HepG2 (cell line): ENCODE results near the gene ZC3H12A. TPM values are rescaled to one million over a fixed set of nuclear protein-coding genes. Genes with fewer than 3 reads are reported as not detected.

Experiments
- CHCHD3 ChIP-seq: sonication (generic); formaldehyde crosslinking; IDR thresholded peaks from 2 replicates; pipeline ENCODE4 v1.8.0; 2022; ENCODE audit warnings: mild to moderate bottlenecking, missing genetic modification reagents, moderate library complexity
- HOXA5 ChIP-seq: sonication (generic); formaldehyde crosslinking; IDR thresholded peaks from 2 replicates; pipeline ENCODE4 v1.4.0; 2020; ENCODE audit warnings: missing genetic modification reagents
- MXI1 ChIP-seq: IDR thresholded peaks from 3 replicates; pipeline ENCODE4 v1.6.1; 2012; ENCODE audit warnings: low read depth, low read length, inconsistent platforms, borderline replicate concordance
- PBX2 ChIP-seq: IDR thresholded peaks from 2 replicates; pipeline ENCODE4 v1.6.1; 2016; ENCODE audit warnings: control low read depth
- SETDB1 ChIP-seq: sonication (generic); formaldehyde crosslinking; IDR thresholded peaks from 2 replicates; pipeline ENCODE4 v1.5.1; 2020; ENCODE audit warnings: missing genetic modification reagents, mild to moderate bottlenecking, borderline replicate concordance
- TCF12 ChIP-seq, 2 experiments: fragments of 450-650 bp in 1 of 2; sonication (generic) in 1 of 2; formaldehyde crosslinking in 1 of 2; IDR thresholded peaks; 2 replicates each; pipeline versions ENCODE4 v1.6.1 to v1.8.0; 2017 to 2022; ENCODE audit warnings: antibody characterized with exemption in 1 of 2, mild to moderate bottlenecking in 1 of 2, missing genetic modification reagents in 1 of 2, moderate library complexity in 1 of 2
- ZC3H4 ChIP-seq: sonication (generic); formaldehyde crosslinking; IDR thresholded peaks from 2 replicates; pipeline ENCODE4 v1.4.0; 2020; ENCODE audit warnings: missing genetic modification reagents, borderline replicate concordance
- ZNF589 ChIP-seq: sonication (generic); formaldehyde crosslinking; conservative IDR thresholded peaks from 2 replicates; pipeline ENCODE4 v1.8.0; 2022; ENCODE audit warnings: mild to moderate bottlenecking, moderate library complexity, missing genetic modification reagents
- ZNF878 ChIP-seq: sonication (generic); formaldehyde crosslinking; IDR thresholded peaks from 2 replicates; pipeline ENCODE4 v1.8.1; 2023; ENCODE audit warnings: mild to moderate bottlenecking, missing genetic modification reagents, moderate library complexity
- polyA plus RNA-seq, 8 experiments: library from polyadenylated mRNA; depleted of rRNA in 3 of 8; stranded (reverse) in 7 of 8; unstranded in 1 of 8; fragments of >200 nt; fragmentation: Illumina TruSeq in 4 of 8; extraction: Trizol in 4 of 8; gene quantifications; 2 replicates each; pipeline versions ENCODE4 v1.2.1 to v1.2.3, GENCODE V29; 2011 to 2016; ENCODE audit warnings: low read depth in 4 of 8, missing spikeins in 1 of 8, mixed read lengths in 1 of 8; ENCODE audit not compliant: insufficient read depth in 1 of 8
- total RNA-seq, 5 experiments: library from RNA; depleted of rRNA; stranded (reverse); fragments of >200 nt; fragmentation: Illumina TruSeq; extraction: Trizol; gene quantifications; 2 replicates each; pipeline ENCODE4 v1.2.3, GENCODE V29; 2016; ENCODE audit warnings: low read depth in 1 of 5
- TF ChIP-seq, protein P1 (sequence below): IDR thresholded peaks from 2 replicates; pipeline ENCODE4 v1.4.0; 2020; ENCODE audit warnings: mild to moderate bottlenecking, missing genetic modification reagents
- TF ChIP-seq, protein P2 (sequence below): IDR thresholded peaks from 2 replicates; pipeline ENCODE4 v1.6.1; 2016; ENCODE audit warnings: mild to moderate bottlenecking, missing biosample characterization, missing genetic modification reagents
- TF ChIP-seq, protein P3 (sequence below): sonication (generic); IDR thresholded peaks from 2 replicates; pipeline ENCODE4 v1.6.1; 2016; ENCODE audit warnings: low read depth, borderline replicate concordance
- TF ChIP-seq, protein P4 (sequence below): sonication (generic); formaldehyde crosslinking; IDR thresholded peaks from 2 replicates; pipeline ENCODE4 v1.4.0; 2020; ENCODE audit warnings: missing genetic modification reagents

The ZC3H12A gene
- total and polyA plus RNA-seq, 2 of the 13 experiments (the other 11 are each of a cell fraction or from before 2014, with no cell fraction given) = 6.8 to 13.3 TPM

- TF ChIP-seq, protein P1, sequence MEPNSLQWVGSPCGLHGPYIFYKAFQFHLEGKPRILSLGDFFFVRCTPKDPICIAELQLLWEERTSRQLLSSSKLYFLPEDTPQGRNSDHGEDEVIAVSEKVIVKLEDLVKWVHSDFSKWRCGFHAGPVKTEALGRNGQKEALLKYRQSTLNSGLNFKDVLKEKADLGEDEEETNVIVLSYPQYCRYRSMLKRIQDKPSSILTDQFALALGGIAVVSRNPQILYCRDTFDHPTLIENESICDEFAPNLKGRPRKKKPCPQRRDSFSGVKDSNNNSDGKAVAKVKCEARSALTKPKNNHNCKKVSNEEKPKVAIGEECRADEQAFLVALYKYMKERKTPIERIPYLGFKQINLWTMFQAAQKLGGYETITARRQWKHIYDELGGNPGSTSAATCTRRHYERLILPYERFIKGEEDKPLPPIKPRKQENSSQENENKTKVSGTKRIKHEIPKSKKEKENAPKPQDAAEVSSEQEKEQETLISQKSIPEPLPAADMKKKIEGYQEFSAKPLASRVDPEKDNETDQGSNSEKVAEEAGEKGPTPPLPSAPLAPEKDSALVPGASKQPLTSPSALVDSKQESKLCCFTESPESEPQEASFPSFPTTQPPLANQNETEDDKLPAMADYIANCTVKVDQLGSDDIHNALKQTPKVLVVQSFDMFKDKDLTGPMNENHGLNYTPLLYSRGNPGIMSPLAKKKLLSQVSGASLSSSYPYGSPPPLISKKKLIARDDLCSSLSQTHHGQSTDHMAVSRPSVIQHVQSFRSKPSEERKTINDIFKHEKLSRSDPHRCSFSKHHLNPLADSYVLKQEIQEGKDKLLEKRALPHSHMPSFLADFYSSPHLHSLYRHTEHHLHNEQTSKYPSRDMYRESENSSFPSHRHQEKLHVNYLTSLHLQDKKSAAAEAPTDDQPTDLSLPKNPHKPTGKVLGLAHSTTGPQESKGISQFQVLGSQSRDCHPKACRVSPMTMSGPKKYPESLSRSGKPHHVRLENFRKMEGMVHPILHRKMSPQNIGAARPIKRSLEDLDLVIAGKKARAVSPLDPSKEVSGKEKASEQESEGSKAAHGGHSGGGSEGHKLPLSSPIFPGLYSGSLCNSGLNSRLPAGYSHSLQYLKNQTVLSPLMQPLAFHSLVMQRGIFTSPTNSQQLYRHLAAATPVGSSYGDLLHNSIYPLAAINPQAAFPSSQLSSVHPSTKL (CRISPR knock-in tag) = peak; percentile 60; the same call in 1 of the 2 replicates
- TF ChIP-seq, protein P2, sequence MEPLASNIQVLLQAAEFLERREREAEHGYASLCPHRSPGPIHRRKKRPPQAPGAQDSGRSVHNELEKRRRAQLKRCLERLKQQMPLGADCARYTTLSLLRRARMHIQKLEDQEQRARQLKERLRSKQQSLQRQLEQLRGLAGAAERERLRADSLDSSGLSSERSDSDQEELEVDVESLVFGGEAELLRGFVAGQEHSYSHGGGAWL = no peak
- TF ChIP-seq, protein P3, sequence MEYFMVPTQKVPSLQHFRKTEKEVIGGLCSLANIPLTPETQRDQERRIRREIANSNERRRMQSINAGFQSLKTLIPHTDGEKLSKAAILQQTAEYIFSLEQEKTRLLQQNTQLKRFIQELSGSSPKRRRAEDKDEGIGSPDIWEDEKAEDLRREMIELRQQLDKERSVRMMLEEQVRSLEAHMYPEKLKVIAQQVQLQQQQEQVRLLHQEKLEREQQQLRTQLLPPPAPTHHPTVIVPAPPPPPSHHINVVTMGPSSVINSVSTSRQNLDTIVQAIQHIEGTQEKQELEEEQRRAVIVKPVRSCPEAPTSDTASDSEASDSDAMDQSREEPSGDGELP = no peak
- TF ChIP-seq ZNF878 = no peak
- TF ChIP-seq ZC3H4 (CRISPR knock-in tag) = no peak
- no peak for TF ChIP-seq PBX2 (CRISPR knock-in tag)
- TF ChIP-seq, protein P4, sequence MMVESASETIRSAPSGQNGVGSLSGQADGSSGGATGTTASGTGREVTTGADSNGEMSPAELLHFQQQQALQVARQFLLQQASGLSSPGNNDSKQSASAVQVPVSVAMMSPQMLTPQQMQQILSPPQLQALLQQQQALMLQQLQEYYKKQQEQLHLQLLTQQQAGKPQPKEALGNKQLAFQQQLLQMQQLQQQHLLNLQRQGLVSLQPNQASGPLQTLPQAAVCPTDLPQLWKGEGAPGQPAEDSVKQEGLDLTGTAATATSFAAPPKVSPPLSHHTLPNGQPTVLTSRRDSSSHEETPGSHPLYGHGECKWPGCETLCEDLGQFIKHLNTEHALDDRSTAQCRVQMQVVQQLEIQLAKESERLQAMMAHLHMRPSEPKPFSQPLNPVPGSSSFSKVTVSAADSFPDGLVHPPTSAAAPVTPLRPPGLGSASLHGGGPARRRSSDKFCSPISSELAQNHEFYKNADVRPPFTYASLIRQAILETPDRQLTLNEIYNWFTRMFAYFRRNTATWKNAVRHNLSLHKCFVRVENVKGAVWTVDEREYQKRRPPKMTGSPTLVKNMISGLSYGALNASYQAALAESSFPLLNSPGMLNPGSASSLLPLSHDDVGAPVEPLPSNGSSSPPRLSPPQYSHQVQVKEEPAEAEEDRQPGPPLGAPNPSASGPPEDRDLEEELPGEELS (CRISPR knock-in tag) = peak; percentile 60
- TF ChIP-seq HOXA5 (CRISPR knock-in tag) = no peak
- TF ChIP-seq MXI1 = no peak
- no peak for TF ChIP-seq CHCHD3 (CRISPR knock-in tag)
- no peak for TF ChIP-seq SETDB1 (CRISPR knock-in tag)
- no peak for TF ChIP-seq ZNF589
- no peak for TF ChIP-seq TCF12 (IDR thresholded peaks at IDR 0.05)
- TF ChIP-seq TCF12 (CRISPR knock-in tag; IDR thresholded peaks at IDR 0.05) = no peak
Observed at GRCh38 chr1:37461698-37462436, 12.5 kb upstream of the ZC3H12A start (continued).
